KMS-11 (cell line): ENCODE measurements around the gene FBXO17.

Experiments
- H2AFZ ChIP-seq: fragments of 200-600 bp; sonication (generic); 2 replicates; pipeline ENCODE4 v1.6.1; 2016; ENCODE audit warnings: antibody characterized with exemption, mixed run types, low read depth
- H3K27ac ChIP-seq: fragments of 200-600 bp; sonication (generic); 2 replicates; pipeline ENCODE4 v1.6.1; 2016; ENCODE audit warnings: mild to moderate bottlenecking, mixed run types
- H3K27me3 ChIP-seq: fragments of 200-600 bp; sonication (generic); 2 replicates; pipeline ENCODE4 v1.6.1; 2017; ENCODE audit warnings: mild to moderate bottlenecking, low read depth, mixed run types, moderate library complexity; ENCODE audit not compliant: insufficient read depth
- H3K36me3 ChIP-seq: fragments of 200-600 bp; sonication (generic); 2 replicates; pipeline ENCODE4 v1.6.1; 2017; ENCODE audit warnings: mild to moderate bottlenecking, mixed run types; ENCODE audit not compliant: insufficient read depth
- H3K4me1 ChIP-seq: fragments of 200-600 bp; sonication (generic); 2 replicates; pipeline ENCODE4 v1.6.1; 2016; ENCODE audit warnings: mild to moderate bottlenecking, low read depth, mixed run types; ENCODE audit not compliant: poor library complexity, severe bottlenecking
- H3K4me2 ChIP-seq: fragments of 200-600 bp; sonication (generic); 2 replicates; pipeline ENCODE4 v1.7.0; 2016; ENCODE audit warnings: mild to moderate bottlenecking, mixed run types
- H3K4me3 ChIP-seq: fragments of 200-600 bp; sonication (generic); IDR thresholded peaks from 2 replicates; pipeline ENCODE4 v1.6.1; 2017; ENCODE audit warnings: low read depth, low read length, mixed read lengths; ENCODE audit not compliant: insufficient read depth
- H3K79me2 ChIP-seq: fragments of 200-600 bp; sonication (generic); 2 replicates; pipeline ENCODE4 v1.6.1; 2016; ENCODE audit warnings: low read depth, mixed run types; ENCODE audit not compliant: insufficient read depth
- H3K9ac ChIP-seq: fragments of 200-600 bp; sonication (generic); 2 replicates; pipeline ENCODE4 v1.6.1; 2016; ENCODE audit warnings: mild to moderate bottlenecking, mixed run types
- H4K20me1 ChIP-seq: fragments of 200-600 bp; sonication (generic); 2 replicates; pipeline ENCODE4 v1.6.1; 2016; ENCODE audit warnings: mild to moderate bottlenecking, mixed run types; ENCODE audit not compliant: insufficient read depth
- TF ChIP-seq, protein P1 (sequence below): fragments of 200-600 bp; sonication (generic); conservative IDR thresholded peaks from 2 replicates; pipeline ENCODE4 v1.6.1; 2017; ENCODE audit warnings: low read depth, mild to moderate bottlenecking, antibody characterized with exemption, low read length, moderate library complexity, mixed read lengths

FBXO17 gene

GRCh38 chr19:38985262-38985661, 9.7 kb upstream of the FBXO17 start:
- Histone ChIP-seq H4K20me1 (no peaks in the 10 kb centered on the region), H3K79me2 (no peaks in the 10 kb centered on the region)

DNA sequence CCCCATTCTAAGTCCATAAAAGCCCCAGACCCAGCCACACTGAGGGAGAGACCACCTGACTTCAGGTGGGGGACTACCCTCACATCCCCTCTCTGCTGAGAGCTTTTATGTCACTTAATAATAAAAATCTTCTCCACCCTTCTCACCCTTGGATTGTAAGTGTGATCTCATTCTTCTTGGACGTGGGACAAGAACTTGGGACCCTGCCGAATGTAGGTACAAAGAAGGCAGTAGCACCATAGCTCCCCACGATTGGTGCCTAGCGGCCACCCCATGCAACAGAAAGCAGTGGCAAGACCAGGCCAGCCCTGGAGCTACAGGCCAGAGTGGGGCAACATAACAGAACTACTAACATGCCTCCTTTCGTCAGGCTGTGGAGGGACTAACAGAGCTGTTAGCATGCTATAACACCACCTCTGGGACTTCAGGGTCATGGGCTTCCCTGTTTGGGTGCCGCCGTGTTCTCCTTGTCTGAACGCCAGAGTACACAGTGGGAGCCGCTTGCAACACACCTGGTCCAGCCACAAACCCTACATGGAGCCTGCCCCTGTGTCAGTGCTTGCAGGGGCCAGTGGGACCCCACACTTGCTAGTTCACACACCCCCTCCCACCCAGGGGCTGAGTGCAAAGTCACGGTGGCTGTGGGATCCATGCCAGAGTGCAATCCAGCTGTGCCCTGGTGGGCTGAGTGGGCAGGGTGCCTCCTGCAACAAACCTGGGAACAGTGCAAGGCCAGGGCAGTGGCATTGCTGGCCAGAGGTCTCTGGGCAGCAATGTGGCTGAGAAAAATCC, 5.2 kb upstream of the FBXO17 start:
- peaks cover 23% of the 10 kb centered on the region for H3K4me1 ChIP-seq
- no peak overlapping the region for H3K4me2 ChIP-seq
- TF ChIP-seq, protein P1, sequence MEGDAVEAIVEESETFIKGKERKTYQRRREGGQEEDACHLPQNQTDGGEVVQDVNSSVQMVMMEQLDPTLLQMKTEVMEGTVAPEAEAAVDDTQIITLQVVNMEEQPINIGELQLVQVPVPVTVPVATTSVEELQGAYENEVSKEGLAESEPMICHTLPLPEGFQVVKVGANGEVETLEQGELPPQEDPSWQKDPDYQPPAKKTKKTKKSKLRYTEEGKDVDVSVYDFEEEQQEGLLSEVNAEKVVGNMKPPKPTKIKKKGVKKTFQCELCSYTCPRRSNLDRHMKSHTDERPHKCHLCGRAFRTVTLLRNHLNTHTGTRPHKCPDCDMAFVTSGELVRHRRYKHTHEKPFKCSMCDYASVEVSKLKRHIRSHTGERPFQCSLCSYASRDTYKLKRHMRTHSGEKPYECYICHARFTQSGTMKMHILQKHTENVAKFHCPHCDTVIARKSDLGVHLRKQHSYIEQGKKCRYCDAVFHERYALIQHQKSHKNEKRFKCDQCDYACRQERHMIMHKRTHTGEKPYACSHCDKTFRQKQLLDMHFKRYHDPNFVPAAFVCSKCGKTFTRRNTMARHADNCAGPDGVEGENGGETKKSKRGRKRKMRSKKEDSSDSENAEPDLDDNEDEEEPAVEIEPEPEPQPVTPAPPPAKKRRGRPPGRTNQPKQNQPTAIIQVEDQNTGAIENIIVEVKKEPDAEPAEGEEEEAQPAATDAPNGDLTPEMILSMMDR = no peak
- H3K79me2 ChIP-seq = no peaks in the 10 kb centered on the region
- no peaks in the 10 kb centered on the region for H4K20me1 ChIP-seq
- no peak overlapping the region for H3K9ac ChIP-seq
- no peak overlapping the region for H2AFZ ChIP-seq
- no peak overlapping the region for H3K4me3 ChIP-seq
- H3K27ac ChIP-seq = no peak overlapping the region
- H3K36me3 ChIP-seq = no peaks in the 10 kb centered on the region
- H3K27me3 ChIP-seq = no peaks in the 10 kb centered on the region

More at GRCh38 chr19:38985262-38985661, 9.7 kb upstream of the FBXO17 start:
- TF ChIP-seq, protein P1 = no peak
- no peaks in the 10 kb centered on the region for H3K4me1 ChIP-seq
- H2AFZ ChIP-seq = no peak overlapping the region
- no peaks in the 10 kb centered on the region for H3K27me3 ChIP-seq
- H3K36me3 ChIP-seq = no peaks in the 10 kb centered on the region
- H3K27ac ChIP-seq = no peak overlapping the region
- H3K9ac ChIP-seq = no peak overlapping the region
- H3K4me3 ChIP-seq = no peak overlapping the region
- no peak overlapping the region for H3K4me2 ChIP-seq

- Histone ChIP-seq H3K4me3 (no peak overlapping the region), H3K79me2 (no peaks in the 10 kb centered on the region), H3K4me1 (peaks cover 23% of the 10 kb centered on the region), H2AFZ (no peak overlapping the region), H3K27me3 (no peaks in the 10 kb centered on the region), H3K9ac (no peak overlapping the region), H3K36me3 (no peaks in the 10 kb centered on the region), H4K20me1 (no peaks in the 10 kb centered on the region), H3K4me2 (no peak overlapping the region), H3K27ac (no peak overlapping the region)
- TF ChIP-seq, protein P1 = no peak
Observed at GRCh38 chr19:38979812-38980211, 4.3 kb upstream of the FBXO17 start.

DNA sequence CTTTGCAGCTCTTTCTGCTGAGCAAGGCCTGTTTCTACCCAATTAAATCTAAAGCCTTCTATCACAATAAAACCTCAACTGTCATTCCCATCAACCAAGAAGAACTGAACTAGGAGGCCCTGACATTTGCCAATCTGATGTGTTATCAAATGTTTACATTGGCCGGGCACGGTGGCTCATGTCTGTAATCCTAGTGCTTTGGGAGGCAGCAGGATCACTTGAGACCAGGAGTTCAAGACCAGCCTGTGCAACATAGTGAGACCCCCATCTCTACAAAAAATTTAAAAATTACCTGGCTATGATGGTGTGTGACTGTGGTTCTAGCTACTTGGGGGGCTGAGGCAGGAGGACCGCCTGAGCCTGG, 2.8 kb upstream of the FBXO17 start:
- Histone ChIP-seq H3K79me2 (no peaks in the 10 kb centered on the region), H3K4me2 (peak overlapping the region; percentile 53; the same call in 1 of the 2 replicates), H3K4me1 (peaks cover 23% of the 10 kb centered on the region), H3K36me3 (no peaks in the 10 kb centered on the region), H3K27ac (peak overlapping the region; percentile 82), H3K9ac (peak overlapping the region; percentile 46; the same call in 1 of the 2 replicates), H3K27me3 (no peaks in the 10 kb centered on the region), H4K20me1 (no peaks in the 10 kb centered on the region), H3K4me3 (no peak overlapping the region), H2AFZ (peak overlapping the region; percentile 51)
- TF ChIP-seq, protein P1 = no peak
